PC-9 (cell line): ENCODE measurements around the gene POLR3C. TPM values are rescaled to one million over a fixed set of nuclear protein-coding genes. Genes with fewer than 3 reads are reported as not detected.

ENCODE experiments used
- BruUV-seq: library from RNA; stranded (reverse); fragments of 400-500 nt; replicated peaks from 2 replicates; lab custom pipeline; 2021; lab: Mats Ljungman, UMichigan
- CTCF ChIA-PET: fragments of 300-600 bp; sonication (Branson Sonifier 250); formaldehyde crosslinking; loops from one replicate; lab custom pipeline; 2022; ENCODE audit warnings: antibody characterized with exemption; lab: Charles Lee
- POLR2A ChIA-PET: fragments of 300-600 bp; sonication (Branson Sonifier 250); formaldehyde crosslinking; loops from one replicate; lab custom pipeline; 2022; ENCODE audit warnings: antibody characterized with exemption; ENCODE audit not compliant: unreplicated experiment; lab: Charles Lee
- DNase-seq, 2 experiments: peaks; one replicate each; pipeline versions ENCODE4 v3.0.0 to v3.0.0-alpha.2; 2015 to 2022; ENCODE audit warnings: mixed read lengths in 1 of 2
- H2AFZ ChIP-seq: fragments of 200-600 bp; sonication (generic); 2 replicates; pipeline ENCODE4 v1.8.1; 2017; ENCODE audit warnings: antibody characterized with exemption
- H3F3A ChIP-seq: fragments of 200-600 bp; sonication (generic); 2 replicates; pipeline ENCODE4 v1.8.1; 2017; ENCODE audit warnings: antibody characterized with exemption, mild to moderate bottlenecking, low read depth; ENCODE audit not compliant: insufficient read depth
- H3K27ac ChIP-seq: fragments of 200-600 bp; sonication (generic); 2 replicates; pipeline ENCODE4 v1.6.1; 2016; ENCODE audit warnings: mixed run types
- H3K27me3 ChIP-seq: fragments of 200-600 bp; sonication (generic); 2 replicates; pipeline ENCODE4 v1.6.1; 2016; ENCODE audit warnings: low read depth, mixed run types; ENCODE audit not compliant: insufficient read depth
- H3K36me3 ChIP-seq: fragments of 200-600 bp; sonication (generic); 2 replicates; pipeline ENCODE4 v1.6.1; 2016; ENCODE audit warnings: low read depth, mixed run types
- H3K4me1 ChIP-seq: fragments of 200-600 bp; sonication (generic); replicated peaks from 2 replicates; pipeline ENCODE4 v1.6.1; 2016; ENCODE audit warnings: mixed run types; ENCODE audit not compliant: insufficient read depth
- H3K4me2 ChIP-seq: fragments of 200-600 bp; sonication (generic); 2 replicates; pipeline ENCODE4 v1.6.1; 2017; ENCODE audit warnings: mixed run types
- H3K4me3 ChIP-seq: fragments of 200-600 bp; sonication (generic); 2 replicates; pipeline ENCODE4 v1.6.1; 2016; ENCODE audit warnings: mixed run types
- H3K79me2 ChIP-seq: fragments of 200-600 bp; sonication (generic); 2 replicates; pipeline ENCODE4 v1.6.1; 2017; ENCODE audit warnings: low read depth, mixed run types
- H3K9me2 ChIP-seq: fragments of 200-600 bp; sonication (generic); 2 replicates; pipeline ENCODE4 v1.8.1; 2017; ENCODE audit warnings: mild to moderate bottlenecking; ENCODE audit not compliant: insufficient read depth
- H3K9me3 ChIP-seq: fragments of 200-600 bp; sonication (generic); 2 replicates; pipeline ENCODE4 v1.8.1; 2016; ENCODE audit warnings: low read depth; ENCODE audit not compliant: insufficient read depth
- H4K20me1 ChIP-seq: fragments of 200-600 bp; sonication (generic); 2 replicates; pipeline ENCODE4 v1.8.1; 2017; ENCODE audit not compliant: insufficient read depth
- EZH2 ChIP-seq: fragments of 200-600 bp; sonication (generic); IDR thresholded peaks from 2 replicates; pipeline ENCODE4 v1.8.0; 2017; ENCODE audit warnings: antibody characterized with exemption, low read depth
- intact Hi-C: fragments of 100-400 bp; cut with micrococcal nuclease; formaldehyde crosslinking; loops from one replicate; pipeline ENCODE4 v1.10.0; 2022; ENCODE audit not compliant: unreplicated experiment
- microRNA-seq: library from miRNA; unstranded; fragments of <30 nt; microRNA quantifications from one replicate; pipeline ENCODE4 v1.2.0, GENCODE V29; 2021; ENCODE audit warnings: borderline number of aligned reads, borderline replicate concordance
- total RNA-seq: library from RNA; stranded (reverse); gene quantifications from 2 replicates; pipeline ENCODE4 v1.2.3, GENCODE V29; 2021
- TF ChIP-seq, protein P1 (sequence below): fragments of 200-600 bp; sonication (generic); conservative IDR thresholded peaks from 2 replicates; pipeline ENCODE4 v1.6.1; 2017; ENCODE audit warnings: mixed run types, antibody characterized with exemption, mild to moderate bottlenecking, moderate library complexity

The POLR3C gene
- total RNA-seq, 1 experiment from 2014 or later: 21.2 TPM

DNA sequence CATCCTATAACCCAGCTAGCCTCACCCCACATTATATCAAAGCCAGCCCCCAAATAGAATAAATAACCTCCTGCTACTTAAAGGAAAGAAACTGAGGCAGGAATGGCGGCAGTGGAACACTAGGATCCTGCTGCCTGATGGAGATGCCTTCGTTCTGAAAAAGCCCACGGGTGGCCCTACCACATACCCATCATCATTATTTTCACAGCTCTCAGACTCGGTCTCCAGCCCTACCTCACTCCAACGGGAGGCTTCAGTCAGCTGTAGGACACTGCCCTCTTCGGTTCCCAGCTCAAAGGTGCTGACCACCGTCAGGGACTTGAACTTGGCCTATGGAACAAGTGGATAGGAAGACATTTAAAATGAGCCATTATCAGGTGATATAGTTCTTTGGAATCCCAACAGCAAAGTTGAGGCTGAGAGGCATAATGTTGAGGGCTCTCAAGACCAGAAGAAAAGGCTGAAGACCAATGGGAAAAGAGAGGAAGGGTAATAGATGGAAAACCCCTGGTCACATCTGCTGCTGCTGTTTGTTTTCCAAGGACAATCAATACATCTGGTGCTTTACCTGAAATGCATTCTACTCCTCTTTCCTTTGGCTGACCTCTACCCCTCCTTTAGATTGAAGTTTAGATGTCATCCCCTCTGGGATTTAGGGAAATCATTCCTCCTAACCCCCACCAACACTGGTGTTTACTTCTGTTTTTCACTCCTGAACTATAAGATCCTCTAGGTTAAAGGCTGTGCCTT lies 69.5 kb downstream of the POLR3C start:
- Histone ChIP-seq H2AFZ (no peak overlapping the region), H3K9me3 (no peaks in the 10 kb centered on the region), H3K27me3 (no peaks in the 10 kb centered on the region), H3K36me3 (no peaks in the 10 kb centered on the region), H3K4me2 (no peak overlapping the region), H3K27ac (no peak overlapping the region), H3K4me3 (no peak overlapping the region), H3F3A (peaks cover 26% of the 10 kb centered on the region), H3K79me2 (no peaks in the 10 kb centered on the region), H4K20me1 (no peaks in the 10 kb centered on the region), H3K4me1 (peaks cover 41% of the 10 kb centered on the region), H3K9me2 (no peaks in the 10 kb centered on the region)
- TF ChIP-seq EZH2: no peak
- TF ChIP-seq, protein P1, sequence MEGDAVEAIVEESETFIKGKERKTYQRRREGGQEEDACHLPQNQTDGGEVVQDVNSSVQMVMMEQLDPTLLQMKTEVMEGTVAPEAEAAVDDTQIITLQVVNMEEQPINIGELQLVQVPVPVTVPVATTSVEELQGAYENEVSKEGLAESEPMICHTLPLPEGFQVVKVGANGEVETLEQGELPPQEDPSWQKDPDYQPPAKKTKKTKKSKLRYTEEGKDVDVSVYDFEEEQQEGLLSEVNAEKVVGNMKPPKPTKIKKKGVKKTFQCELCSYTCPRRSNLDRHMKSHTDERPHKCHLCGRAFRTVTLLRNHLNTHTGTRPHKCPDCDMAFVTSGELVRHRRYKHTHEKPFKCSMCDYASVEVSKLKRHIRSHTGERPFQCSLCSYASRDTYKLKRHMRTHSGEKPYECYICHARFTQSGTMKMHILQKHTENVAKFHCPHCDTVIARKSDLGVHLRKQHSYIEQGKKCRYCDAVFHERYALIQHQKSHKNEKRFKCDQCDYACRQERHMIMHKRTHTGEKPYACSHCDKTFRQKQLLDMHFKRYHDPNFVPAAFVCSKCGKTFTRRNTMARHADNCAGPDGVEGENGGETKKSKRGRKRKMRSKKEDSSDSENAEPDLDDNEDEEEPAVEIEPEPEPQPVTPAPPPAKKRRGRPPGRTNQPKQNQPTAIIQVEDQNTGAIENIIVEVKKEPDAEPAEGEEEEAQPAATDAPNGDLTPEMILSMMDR: no peak
- no peak for DNase-seq
- no TSS peak for BruUV-seq
- POLR2A ChIA-PET: no interaction called here
- intact Hi-C loops: no loop called here
- CTCF ChIA-PET: interaction anchor here (2.6 to 3.8 kb wide), 2 partner anchors 16 to 35 kb away, joined by 24 to 29 read pairs; partner anchors contain the start of genes ITGA10 and PIAS3

Small RNA genes lying within 50 kb of the gene (microRNA-seq; reads per million reads assigned to microRNA genes)
- not detected for gene MIR6736

Other genes with a start within 250 kb of the POLR3C start
- gene GPR89A, start 216.2 kb upstream of the POLR3C start, total RNA-seq: 20.4 and 22.5 TPM in 2 replicates
- 2.7 and 3.4 TPM in 2 replicates for gene PDZK1, start 116.8 kb upstream of the POLR3C start, total RNA-seq
- not detected in 2 replicates for gene CD160, start 104.7 kb upstream of the POLR3C start, total RNA-seq
- 8.8 and 11.0 TPM in 2 replicates for gene RNF115, start 105 bp upstream of the POLR3C start, total RNA-seq
- 1.0 and 1.5 TPM in 2 replicates for gene NUDT17, start 21.4 kb downstream of the POLR3C start, total RNA-seq
- gene PIAS3, start 34.9 kb downstream of the POLR3C start, total RNA-seq: 44.3 and 57.8 TPM in 2 replicates
- 0.78 and 1.2 TPM in 2 replicates for gene ANKRD35, start 61.7 kb downstream of the POLR3C start, total RNA-seq
- gene ITGA10, start 85.8 kb downstream of the POLR3C start, total RNA-seq: 0.33 and 0.88 TPM in 2 replicates
- 19.7 and 19.8 TPM in 2 replicates for gene PEX11B, start 94.5 kb downstream of the POLR3C start, total RNA-seq
- gene RBM8A, start 103.3 kb downstream of the POLR3C start, total RNA-seq: 129 and 181 TPM in 2 replicates
- 0.48 and 0.50 TPM in 2 replicates for gene LIX1L, start 133.8 kb downstream of the POLR3C start, total RNA-seq
- gene ANKRD34A, start 140.4 kb downstream of the POLR3C start, total RNA-seq: 0.33 and 0.50 TPM in 2 replicates
- 7.2 and 10.6 TPM in 2 replicates for gene POLR3GL, start 140.5 kb downstream of the POLR3C start, total RNA-seq
- gene TXNIP, start 172.4 kb downstream of the POLR3C start, total RNA-seq: 95.7 and 131 TPM in 2 replicates
- gene HJV, start 197.5 kb downstream of the POLR3C start, total RNA-seq: not detected in 2 replicates